HG02588 (cell line): ENCODE measurements around the gene RGL4.

Experiments
- ATAC-seq: cut with Tn5 transposase; IDR thresholded peaks from one replicate; pipeline ENCODE4 v1.9.1; 2021; ENCODE audit warnings: mild to moderate bottlenecking, moderate library complexity; ENCODE audit not compliant: unreplicated experiment

Gene RGL4

GRCh38 chr22:23697031-23697970 is 6.5 kb downstream of the RGL4 start:
- no peak for ATAC-seq

- ATAC-seq = no peak
Observed at GRCh38 chr22:23698094-23698493, 7.3 kb downstream of the RGL4 start.

- no peak for ATAC-seq
Observed at GRCh38 chr22:23698673-23699235, 7.9 kb downstream of the RGL4 start.

GRCh38 chr22:23700706-23701105 is 9.9 kb downstream of the RGL4 start:
- no peak for ATAC-seq

- no peak for ATAC-seq
Observed at GRCh38 chr22:23704062-23704461, 13.2 kb downstream of the RGL4 start.

- ATAC-seq = no peak
Observed at GRCh38 chr22:23704829-23705228, 14.0 kb downstream of the RGL4 start.

- ATAC-seq = no peak
Observed at GRCh38 chr22:23705358-23705757, 14.5 kb downstream of the RGL4 start.

- no peak for ATAC-seq
Observed at GRCh38 chr22:23708270-23708669, 17.5 kb downstream of the RGL4 start.

- ATAC-seq = no peak
Observed at GRCh38 chr22:23709107-23709506, 18.3 kb downstream of the RGL4 start.

- no peak for ATAC-seq
Observed at GRCh38 chr22:23712256-23712655, 21.4 kb downstream of the RGL4 start.

- no peak for ATAC-seq
Observed at GRCh38 chr22:23713696-23714595, 23.1 kb downstream of the RGL4 start.

- no peak for ATAC-seq
Observed at GRCh38 chr22:23714596-23715578, 24.1 kb downstream of the RGL4 start.

- no peak for ATAC-seq
Observed at GRCh38 chr22:23715806-23716375, 25.1 kb downstream of the RGL4 start.

GRCh38 chr22:23716811-23717801 is 26.3 kb downstream of the RGL4 start:
- peak; percentile 72 for ATAC-seq

- ATAC-seq = no peak
Observed at GRCh38 chr22:23718371-23719165, 27.8 kb downstream of the RGL4 start.

- ATAC-seq = no peak
Observed at GRCh38 chr22:23720855-23721254, 30.0 kb downstream of the RGL4 start.

- no peak for ATAC-seq
Observed at GRCh38 chr22:23722160-23722559, 31.3 kb downstream of the RGL4 start.

GRCh38 chr22:23722724-23723123 is 31.9 kb downstream of the RGL4 start:
- no peak for ATAC-seq
